H9 (cell line): Measurements from ENCODE around the gene NUP88. TPM values are rescaled to one million over a fixed set of nuclear protein-coding genes. Genes with fewer than 3 reads are reported as not detected.

Source experiments
- DNase-seq: peaks from one replicate; pipeline ENCODE4 v3.0.0-alpha.2; 2017
- H2AFZ ChIP-seq: one replicate; pipeline ENCODE4 v1.6.1; 2013; ENCODE audit warnings: mild to moderate bottlenecking, low read length, control low read depth, moderate library complexity
- H2AK5ac ChIP-seq: 2 replicates; pipeline ENCODE4 v1.6.1; 2013; ENCODE audit warnings: low read length, control low read depth, mixed read lengths; ENCODE audit not compliant: insufficient read length
- H2BK120ac ChIP-seq: one replicate; pipeline ENCODE4 v1.6.1; 2013; ENCODE audit warnings: low read depth, mild to moderate bottlenecking, low read length, control low read depth, inconsistent platforms; ENCODE audit not compliant: poor library complexity, severe bottlenecking
- H2BK12ac ChIP-seq: 2 replicates; pipeline ENCODE4 v1.6.1; 2013; ENCODE audit warnings: low read length, control low read depth, mixed read lengths, low read depth; ENCODE audit not compliant: insufficient read length
- H2BK15ac ChIP-seq: 2 replicates; pipeline ENCODE4 v1.6.1; 2013; ENCODE audit warnings: low read depth, low read length, control low read depth
- H2BK20ac ChIP-seq: one replicate; pipeline ENCODE4 v1.6.1; 2013; ENCODE audit warnings: low read depth, mild to moderate bottlenecking, low read length, control low read depth, inconsistent platforms; ENCODE audit not compliant: poor library complexity, severe bottlenecking
- H2BK5ac ChIP-seq: 2 replicates; pipeline ENCODE4 v1.6.1; 2013; ENCODE audit warnings: low read length, control low read depth, mixed read lengths; ENCODE audit not compliant: insufficient read length
- H3K14ac ChIP-seq: 2 replicates; pipeline ENCODE4 v1.6.1; 2013; ENCODE audit warnings: low read length, control low read depth; ENCODE audit not compliant: insufficient read depth
- H3K18ac ChIP-seq: 2 replicates; pipeline ENCODE4 v1.6.1; 2013; ENCODE audit warnings: low read depth, mild to moderate bottlenecking, mixed read lengths, low read length, control low read depth; ENCODE audit not compliant: insufficient read length
- H3K23ac ChIP-seq: 2 replicates; pipeline ENCODE4 v1.6.1; 2013; ENCODE audit warnings: low read length, control low read depth, mixed read lengths, low read depth; ENCODE audit not compliant: insufficient read length
- H3K23me2 ChIP-seq: 2 replicates; pipeline ENCODE4 v1.6.1; 2013; ENCODE audit warnings: low read depth, mild to moderate bottlenecking, mixed read lengths, low read length, control low read depth; ENCODE audit not compliant: insufficient read length, poor library complexity, severe bottlenecking
- H3K27ac ChIP-seq: 2 replicates; pipeline ENCODE4 v1.5.1; 2013; ENCODE audit warnings: low read length, control low read depth, mixed read lengths, low read depth; ENCODE audit not compliant: insufficient read length
- H3K27me3 ChIP-seq: 2 replicates; pipeline ENCODE4 v1.6.1; 2013; ENCODE audit warnings: low read length, control low read depth, inconsistent platforms; ENCODE audit not compliant: insufficient read depth
- H3K4ac ChIP-seq: 2 replicates; pipeline ENCODE4 v1.6.1; 2013; ENCODE audit warnings: low read depth, mild to moderate bottlenecking, control low read depth, inconsistent platforms, low read length, moderate library complexity
- H3K4me1 ChIP-seq: 2 replicates; pipeline ENCODE4 v1.6.1; 2013; ENCODE audit warnings: low read length, control low read depth, inconsistent platforms; ENCODE audit not compliant: insufficient read depth
- H3K4me2 ChIP-seq: 2 replicates; pipeline ENCODE4 v1.6.1; 2013; ENCODE audit warnings: low read length, control low read depth, mixed read lengths; ENCODE audit not compliant: insufficient read length, insufficient read depth
- H3K56ac ChIP-seq: 2 replicates; pipeline ENCODE4 v1.6.1; 2013; ENCODE audit warnings: low read depth, mild to moderate bottlenecking, mixed read lengths, low read length, control low read depth; ENCODE audit not compliant: insufficient read length
- H3K79me1 ChIP-seq: 2 replicates; pipeline ENCODE4 v1.6.1; 2013; ENCODE audit warnings: low read depth, mild to moderate bottlenecking, moderate library complexity, low read length, control low read depth, inconsistent platforms; ENCODE audit not compliant: insufficient read depth, poor library complexity, severe bottlenecking
- H3K79me2 ChIP-seq: 2 replicates; pipeline ENCODE4 v1.6.1; 2013; ENCODE audit warnings: low read length, control low read depth, inconsistent platforms; ENCODE audit not compliant: insufficient read depth
- H3K9ac ChIP-seq: 2 replicates; pipeline ENCODE4 v1.6.1; 2013; ENCODE audit warnings: low read length, control low read depth, mixed read lengths; ENCODE audit not compliant: insufficient read length; ENCODE audit errors: extremely low read depth
- H3K9me3 ChIP-seq: one replicate; pipeline ENCODE4 v1.6.1; 2013; ENCODE audit warnings: low read depth, low read length, inconsistent platforms; ENCODE audit not compliant: control insufficient read depth
- H3T11ph ChIP-seq: one replicate; pipeline ENCODE4 v1.6.1; 2013; ENCODE audit warnings: mild to moderate bottlenecking, low read length, control low read depth, inconsistent platforms
- H4K20me1 ChIP-seq: one replicate; pipeline ENCODE4 v1.6.1; 2013; ENCODE audit not compliant: control insufficient read depth, insufficient read length, insufficient read depth
- H4K5ac ChIP-seq: 2 replicates; pipeline ENCODE4 v1.6.1; 2013; ENCODE audit warnings: low read depth, mild to moderate bottlenecking, mixed read lengths, low read length, control low read depth; ENCODE audit not compliant: insufficient read length
- H4K8ac ChIP-seq: replicated peaks from 2 replicates; pipeline ENCODE4 v1.6.1; 2013; ENCODE audit warnings: low read length, control low read depth, mixed read lengths, low read depth; ENCODE audit not compliant: insufficient read length
- H4K91ac ChIP-seq: 2 replicates; pipeline ENCODE4 v1.6.1; 2013; ENCODE audit warnings: low read depth, mild to moderate bottlenecking, moderate library complexity, mixed read lengths, low read length, control low read depth; ENCODE audit not compliant: insufficient read length
- H3K27ac Mint-ChIP-seq, 3 experiments: 2 replicates in 2 of 3; 3 replicates in 1 of 3; pipeline ENCODE4 v1.8.0; 2020 to 2021; ENCODE audit warnings: mixed read lengths in 3 of 3, mild to moderate bottlenecking in 1 of 3, moderate library complexity in 1 of 3
- H3K27me3 Mint-ChIP-seq: 2 replicates; pipeline ENCODE4 v1.8.0; 2021; ENCODE audit warnings: low read depth, mild to moderate bottlenecking, moderate library complexity, mixed read lengths
- H3K36me3 Mint-ChIP-seq, 3 experiments: 2 replicates in 2 of 3; 3 replicates in 1 of 3; pipeline ENCODE4 v1.8.0; 2020 to 2021; ENCODE audit warnings: low read depth in 3 of 3, mixed read lengths in 3 of 3; ENCODE audit not compliant: insufficient read depth in 1 of 3
- H3K4me1 Mint-ChIP-seq, 2 experiments: 2 replicates each; pipeline ENCODE4 v1.8.0; 2020; ENCODE audit warnings: mixed read lengths in 2 of 2
- H3K4me3 Mint-ChIP-seq, 2 experiments: 2 replicates in 1 of 2; 3 replicates in 1 of 2; pipeline ENCODE4 v1.8.0; 2020 to 2021; ENCODE audit warnings: mild to moderate bottlenecking in 2 of 2, mixed read lengths in 2 of 2, moderate library complexity in 1 of 2
- H3K9me3 Mint-ChIP-seq, 2 experiments: 2 replicates in 1 of 2; 3 replicates in 1 of 2; pipeline ENCODE4 v1.8.0; 2020; ENCODE audit warnings: mild to moderate bottlenecking in 2 of 2, mixed read lengths in 2 of 2, moderate library complexity in 1 of 2
- WGBS: extraction: QIAGEN DNeasy Blood & Tissue Kit; methylation state at CpG from one replicate; pipeline ENCODE4 v1.1.7; 2013; ENCODE audit warnings: missing lambda C conversion rate, low lambda C conversion rate, mixed read lengths; ENCODE audit not compliant: insufficient read length; ENCODE audit errors: extremely low coverage; 5-methylcytosine and 5-hydroxymethylcytosine counted together
- long read RNA-seq: library from polyadenylated mRNA; unstranded; transcript quantifications from one replicate; pipeline ENCODE4 v2.0.0, GENCODE V29; 2020
- total RNA-seq: library from RNA; stranded (reverse); gene quantifications from 2 replicates; pipeline ENCODE4 v1.2.1, GENCODE V29; 2021
- TF ChIP-seq, protein P1 (sequence below): fragments of 200-600 bp; sonication (generic); conservative IDR thresholded peaks from 3 replicates; pipeline ENCODE4 v1.8.0; 2021; ENCODE audit warnings: antibody characterized with exemption, mild to moderate bottlenecking

The NUP88 gene
- total RNA-seq = 96.5 and 98.2 TPM in 2 replicates
- long read RNA-seq, transcript NUP88-207 (17 exons, 2,916 nt) = major isoform, 314 of 594 reads
- long read RNA-seq, transcript NUP88-201 (17 exons, 2,194 nt) = minor isoform, 12 of 594 reads
- long read RNA-seq, transcript NUP88-210 (11 exons, 2,081 nt) = minor isoform, 15 of 594 reads
- long read RNA-seq, partial matches to known transcripts = 180 of 594 reads
- long read RNA-seq, other reads (novel, unspliced or antisense) = 73 of 594 reads

DNA sequence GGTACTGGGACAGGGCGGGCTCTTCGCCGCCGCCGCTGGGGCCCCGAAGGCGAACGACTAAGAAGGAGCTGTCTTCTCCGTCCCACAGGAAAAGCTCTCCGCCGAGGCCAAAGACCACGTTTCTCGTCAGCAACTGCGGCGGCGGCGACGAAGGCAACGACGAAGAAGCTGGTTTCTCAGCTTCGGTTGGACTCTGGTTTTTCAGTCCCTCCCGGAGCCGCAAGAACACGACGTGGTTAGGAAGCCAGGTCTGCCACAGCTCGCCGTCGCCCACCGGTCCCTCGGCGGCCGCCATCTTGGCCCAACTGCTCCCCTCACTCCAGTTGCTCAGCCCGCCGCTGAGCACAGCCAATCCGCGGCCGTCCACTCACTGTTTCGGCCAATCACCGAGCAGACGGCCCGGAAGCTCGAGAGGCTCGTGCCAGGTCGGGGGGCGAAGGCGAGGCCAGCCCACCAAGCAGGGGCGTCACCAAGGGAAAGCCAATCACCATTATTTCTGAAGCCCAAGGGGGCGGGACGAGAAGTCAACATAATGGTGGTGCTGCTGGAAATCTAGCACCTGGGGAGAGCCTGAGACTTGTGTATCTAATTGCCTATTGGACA is at the start of gene NUP88:
NUP88 (minus strand) TSS at position 307 of the 603 bp plus-strand sequence; CDS start at position 295, 12 bp downstream.
- Histone ChIP-seq H3K79me1 (peaks cover 6% of the 10 kb centered on the region), H3K9ac (peak within 1 kb of the TSS; percentile 96), H2AFZ (peak within 1 kb of the TSS; percentile 63), H3K4ac (no peak within 1 kb of the TSS), H3K79me2 (peaks cover 20% of the 10 kb centered on the region; the same call in 1 of the 2 replicates), H2AK5ac (no peak within 1 kb of the TSS), H3K56ac (peak within 1 kb of the TSS; percentile 42), H2BK120ac (no peak within 1 kb of the TSS), H3K18ac (peak within 1 kb of the TSS; percentile 91), H3T11ph (no peak within 1 kb of the TSS), H3K27ac (peak within 1 kb of the TSS; percentile 26), H2BK12ac (no peak within 1 kb of the TSS), H2BK20ac (no peak within 1 kb of the TSS), H4K91ac (no peak within 1 kb of the TSS), H4K20me1 (no peaks in the 10 kb centered on the region), H4K8ac (no peak within 1 kb of the TSS), H3K4me1 (no peaks in the 10 kb centered on the region), H3K23ac (no peak within 1 kb of the TSS), H3K23me2 (peaks cover 8% of the 10 kb centered on the region), H2BK5ac (peak within 1 kb of the TSS; percentile 8), H4K5ac (peak within 1 kb of the TSS; percentile 47), H2BK15ac (no peak within 1 kb of the TSS), H3K27me3 (no peaks in the 10 kb centered on the region), H3K9me3 (no peaks in the 10 kb centered on the region), H3K14ac (peak within 1 kb of the TSS; percentile 94), H3K4me2 (peak within 1 kb of the TSS; percentile 98)
- Mint-ChIP-seq H3K27ac (peak within 1 kb of the TSS; percentile 98 to 99 (median 99)), H3K36me3 (peaks cover 21 to 57% (median 42%) of the 10 kb centered on the region in 3 experiments; a peak in 6 of 7 replicates), H3K4me3 (peak within 1 kb of the TSS; percentile 98 to 100), H3K4me1 (peaks cover 9 to 19% of the 10 kb centered on the region in 2 experiments), H3K27me3 (no peaks in the 10 kb centered on the region), H3K9me3 (no peaks in the 10 kb centered on the region)
- TF ChIP-seq, protein P1, sequence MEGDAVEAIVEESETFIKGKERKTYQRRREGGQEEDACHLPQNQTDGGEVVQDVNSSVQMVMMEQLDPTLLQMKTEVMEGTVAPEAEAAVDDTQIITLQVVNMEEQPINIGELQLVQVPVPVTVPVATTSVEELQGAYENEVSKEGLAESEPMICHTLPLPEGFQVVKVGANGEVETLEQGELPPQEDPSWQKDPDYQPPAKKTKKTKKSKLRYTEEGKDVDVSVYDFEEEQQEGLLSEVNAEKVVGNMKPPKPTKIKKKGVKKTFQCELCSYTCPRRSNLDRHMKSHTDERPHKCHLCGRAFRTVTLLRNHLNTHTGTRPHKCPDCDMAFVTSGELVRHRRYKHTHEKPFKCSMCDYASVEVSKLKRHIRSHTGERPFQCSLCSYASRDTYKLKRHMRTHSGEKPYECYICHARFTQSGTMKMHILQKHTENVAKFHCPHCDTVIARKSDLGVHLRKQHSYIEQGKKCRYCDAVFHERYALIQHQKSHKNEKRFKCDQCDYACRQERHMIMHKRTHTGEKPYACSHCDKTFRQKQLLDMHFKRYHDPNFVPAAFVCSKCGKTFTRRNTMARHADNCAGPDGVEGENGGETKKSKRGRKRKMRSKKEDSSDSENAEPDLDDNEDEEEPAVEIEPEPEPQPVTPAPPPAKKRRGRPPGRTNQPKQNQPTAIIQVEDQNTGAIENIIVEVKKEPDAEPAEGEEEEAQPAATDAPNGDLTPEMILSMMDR = no peak
- peak; percentile 100 for DNase-seq
- WGBS = no CpG with 5 or more reads among the region's 49 CpGs
